Right renal cortex interstitium (tissue), 3 donors: ENCODE data around the gene COG6. TPM values are rescaled to one million over a fixed set of nuclear protein-coding genes. Genes with fewer than 3 reads are reported as not detected.
A peak's percentile ranks its signal among the peaks of the same experiment; 100 is the strongest.

ENCODE experiments used
- DNase-seq, 3 donors: peaks; one replicate each; pipeline ENCODE4 v3.0.0-alpha.2; 2013; ENCODE audit warnings: low read depth in 3 of 3, low spot score in 2 of 3
- polyA plus RNA-seq, 3 donors: library from polyadenylated mRNA; unstranded; fragments of 120-200 nt; gene quantifications; one replicate each; pipeline ENCODE4 v1.2.1, GENCODE V29; 2013; ENCODE audit not compliant: insufficient read length in 3 of 3

COG6 gene
- polyA plus RNA-seq: 10 to 100 TPM; 36.3 to 39.4 (median 36.8) TPM

GRCh38 chr13:39655569-39656324, at the start of gene COG6:
Gene COG6 (plus strand): TSS chr13:39655662. CDS start chr13:39655727, 65 bp downstream.
- peak; percentile 81 to 83 (median 82) for DNase-seq

GRCh38 chr13:39605677-39606320, 49.7 kb upstream of the COG6 start:
- no peak for DNase-seq

- no peak for DNase-seq
These were observed 47.6 kb upstream of the COG6 start for GRCh38 chr13:39607876-39608275.

GRCh38 chr13:39612023-39612637, 43.3 kb upstream of the COG6 start:
- peak in 2 of 3 donors; percentile 45 to 50 for DNase-seq

- peak in 2 of 3 donors; percentile 44 to 52 for DNase-seq
These were observed 39.3 kb upstream of the COG6 start for GRCh38 chr13:39616087-39616694.

DNA sequence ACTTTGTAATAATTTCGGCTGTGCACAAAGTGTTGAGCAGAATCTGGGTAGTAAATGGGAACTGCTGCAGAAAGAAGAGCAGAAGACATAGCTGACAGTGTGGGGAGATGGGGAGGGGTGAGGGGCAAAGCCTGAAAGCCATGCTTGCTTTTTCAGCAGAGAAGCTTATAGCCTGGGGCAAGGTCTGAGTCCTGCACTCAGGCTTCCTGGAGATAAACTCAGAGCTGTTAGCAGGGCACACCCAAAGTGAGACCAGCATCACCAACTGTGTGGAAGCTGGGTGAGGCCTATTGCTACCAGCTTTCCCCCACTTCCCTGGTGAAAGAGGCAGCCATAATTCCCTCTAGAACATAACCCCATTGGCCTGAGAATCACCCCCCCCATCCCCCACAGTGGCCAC, 36.9 kb upstream of the COG6 start:
- DNase-seq: no peak

DNA sequence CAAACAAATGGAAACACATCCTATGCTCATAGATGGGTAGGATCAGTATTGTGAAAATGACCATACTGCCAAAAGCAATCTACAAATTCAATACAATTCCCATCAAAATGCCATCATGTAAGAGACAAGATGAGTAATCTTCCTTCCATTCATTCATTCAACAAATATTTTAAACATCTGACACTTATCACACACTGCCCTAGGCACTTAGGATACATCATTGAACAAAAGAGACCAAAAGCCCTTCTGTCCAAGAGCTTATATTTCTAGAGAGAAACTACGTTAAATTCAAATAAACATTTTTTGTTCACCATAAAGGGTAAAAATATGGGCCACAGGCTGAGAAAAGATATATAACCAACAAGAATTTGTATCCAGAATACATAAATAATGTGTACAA, 32.0 kb upstream of the COG6 start:
- no peak for DNase-seq

DNA sequence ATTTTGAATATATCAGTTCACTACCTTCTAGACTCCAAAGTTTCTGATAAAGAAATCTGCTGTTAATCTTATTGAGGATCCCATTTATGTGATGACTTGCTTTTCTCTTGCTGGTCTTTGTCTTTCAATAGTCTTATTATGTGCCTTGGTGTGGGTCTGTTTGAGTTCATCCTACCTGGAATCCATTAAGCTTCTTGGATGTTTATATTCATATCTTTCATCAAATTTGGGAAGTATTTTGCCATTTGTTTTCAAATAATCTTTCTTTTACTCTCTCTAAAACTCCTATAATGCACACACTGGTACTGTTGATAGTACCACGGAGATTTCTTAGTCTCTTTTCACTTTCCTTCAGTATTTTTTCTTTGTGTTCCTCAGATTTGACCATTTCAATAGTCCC, 24.2 kb upstream of the COG6 start:
- no peak for DNase-seq

GRCh38 chr13:39632994-39633393, 22.5 kb upstream of the COG6 start:
- DNase-seq: no peak

GRCh38 chr13:39635564-39635963, 19.9 kb upstream of the COG6 start:
- DNase-seq: no peak

DNA sequence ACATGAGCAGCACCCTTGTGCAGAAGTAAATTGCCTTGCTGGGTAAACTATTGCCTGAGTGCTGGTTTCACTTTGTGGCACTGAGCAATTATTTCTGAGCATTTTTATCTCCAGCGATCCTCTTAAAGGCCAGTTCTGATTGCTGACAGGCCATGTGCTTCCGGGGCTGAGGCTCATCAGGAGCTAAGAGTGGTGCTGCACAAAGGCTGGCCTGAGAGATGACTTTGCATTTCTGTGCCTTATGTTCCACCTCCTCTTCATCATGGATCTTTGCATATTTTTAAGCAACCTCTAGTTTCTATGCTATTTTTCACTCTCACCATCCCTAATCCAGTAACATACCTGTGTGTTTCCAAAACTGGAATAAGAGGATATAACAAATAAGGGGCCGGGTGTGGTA, 17.6 kb upstream of the COG6 start:
- no peak for DNase-seq

- DNase-seq: no peak
These were observed 13.8 kb upstream of the COG6 start for GRCh38 chr13:39641645-39642044.

- no peak for DNase-seq
These were observed 9.3 kb upstream of the COG6 start for GRCh38 chr13:39646122-39646521.

DNA sequence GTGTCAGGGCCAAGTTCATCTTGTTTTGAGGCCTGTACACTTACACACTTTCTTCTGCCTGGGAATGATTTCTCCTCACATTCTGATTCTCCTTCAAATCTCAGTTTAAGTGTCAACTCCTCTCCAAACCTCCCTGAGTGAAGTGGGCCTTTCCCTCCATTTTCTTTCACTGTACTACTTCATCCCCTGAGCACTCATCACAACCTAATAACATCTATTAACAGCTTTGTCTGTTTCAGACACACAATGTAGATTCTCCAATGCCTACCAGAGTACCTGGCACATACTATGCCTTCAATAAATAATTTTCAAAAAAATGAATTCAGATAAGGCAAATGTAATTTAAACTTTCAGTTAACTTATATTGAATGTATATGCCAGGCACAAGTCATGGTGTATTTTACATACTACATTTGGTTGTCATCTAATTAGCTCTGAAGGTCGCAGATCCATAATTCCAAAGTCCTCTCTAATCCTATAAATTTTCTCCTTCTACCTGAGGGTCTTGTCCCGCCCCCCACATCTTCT, 357 bp upstream of the COG6 start:
- no peak for DNase-seq

DNA sequence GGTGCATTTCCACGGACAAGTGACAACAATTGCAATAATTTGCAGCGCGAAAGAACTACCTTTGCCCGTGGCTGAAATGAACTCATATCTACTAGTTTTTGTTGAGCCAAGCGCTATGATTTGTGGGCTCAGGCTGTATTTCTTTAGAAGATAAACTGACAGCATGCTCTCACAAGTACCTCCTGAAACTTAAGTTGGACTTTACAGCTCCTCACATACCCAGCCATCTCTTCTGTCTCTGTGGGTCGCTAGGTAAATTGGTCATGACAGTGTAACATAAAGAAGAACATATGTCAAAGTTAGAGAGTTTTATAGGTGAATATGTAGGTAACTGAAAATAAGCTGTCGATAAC, 839 bp downstream of the COG6 start:
- peak in 1 of 3 donors; percentile 3 for DNase-seq

DNA sequence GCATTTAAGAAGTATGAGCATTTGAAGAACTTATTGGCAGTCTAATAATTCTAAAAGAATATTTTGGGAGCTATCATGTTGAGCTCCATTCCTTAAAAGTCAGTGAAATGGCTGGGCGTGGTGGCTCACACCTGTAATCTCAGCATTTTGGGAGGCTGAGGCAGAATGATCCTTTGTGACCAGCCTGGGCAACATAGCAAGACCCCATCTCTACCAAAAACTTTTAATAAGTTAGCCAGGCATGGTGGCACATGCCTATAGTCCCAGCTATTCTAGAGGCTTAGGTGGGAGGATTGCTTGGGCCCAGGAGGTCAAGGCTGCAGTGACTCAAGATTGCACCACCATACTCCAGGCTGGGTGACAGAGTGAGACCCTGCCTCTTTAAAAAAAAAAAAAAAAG, 8.0 kb downstream of the COG6 start:
- DNase-seq: no peak

- DNase-seq: no peak
These were observed 8.5 kb downstream of the COG6 start for GRCh38 chr13:39663958-39664357.

DNA sequence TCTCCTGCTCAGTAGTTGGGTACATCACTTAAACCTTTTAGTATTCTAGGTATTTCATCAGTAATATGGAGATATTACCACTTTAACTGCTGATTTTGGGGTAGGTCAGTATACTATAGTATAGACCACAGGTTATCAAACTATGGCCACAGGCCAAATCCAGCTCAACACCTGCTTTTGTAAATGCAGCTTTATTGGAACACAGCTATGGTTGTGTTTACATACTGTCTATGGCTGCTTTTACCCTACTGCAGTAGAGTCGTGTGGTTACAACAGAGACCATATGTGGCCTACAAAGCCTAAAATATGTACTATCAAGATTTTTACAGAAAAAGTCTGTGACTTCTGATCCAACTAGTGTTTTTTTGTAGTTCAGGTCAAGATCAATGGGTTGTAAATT, 10.3 kb downstream of the COG6 start:
- no peak for DNase-seq

DNA sequence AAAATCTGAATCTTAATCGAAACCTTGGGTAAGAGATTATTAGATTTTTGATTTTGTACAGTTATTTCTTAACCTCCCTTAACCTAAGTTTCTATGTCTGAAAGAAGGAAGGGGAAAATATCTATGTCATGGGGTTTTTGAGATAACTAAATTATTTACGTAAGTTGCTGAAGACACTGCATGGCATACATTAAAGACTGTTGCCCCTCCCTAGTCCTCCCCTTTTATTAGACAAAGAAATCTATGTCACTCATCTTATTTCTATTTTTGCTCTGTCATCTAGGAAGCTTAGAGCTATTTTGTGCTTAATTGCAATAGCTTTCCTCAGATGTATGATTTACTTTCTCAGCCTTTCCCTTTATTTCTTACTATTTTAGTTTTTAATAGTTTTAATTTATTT, 15.0 kb downstream of the COG6 start:
- DNase-seq: no peak

DNA sequence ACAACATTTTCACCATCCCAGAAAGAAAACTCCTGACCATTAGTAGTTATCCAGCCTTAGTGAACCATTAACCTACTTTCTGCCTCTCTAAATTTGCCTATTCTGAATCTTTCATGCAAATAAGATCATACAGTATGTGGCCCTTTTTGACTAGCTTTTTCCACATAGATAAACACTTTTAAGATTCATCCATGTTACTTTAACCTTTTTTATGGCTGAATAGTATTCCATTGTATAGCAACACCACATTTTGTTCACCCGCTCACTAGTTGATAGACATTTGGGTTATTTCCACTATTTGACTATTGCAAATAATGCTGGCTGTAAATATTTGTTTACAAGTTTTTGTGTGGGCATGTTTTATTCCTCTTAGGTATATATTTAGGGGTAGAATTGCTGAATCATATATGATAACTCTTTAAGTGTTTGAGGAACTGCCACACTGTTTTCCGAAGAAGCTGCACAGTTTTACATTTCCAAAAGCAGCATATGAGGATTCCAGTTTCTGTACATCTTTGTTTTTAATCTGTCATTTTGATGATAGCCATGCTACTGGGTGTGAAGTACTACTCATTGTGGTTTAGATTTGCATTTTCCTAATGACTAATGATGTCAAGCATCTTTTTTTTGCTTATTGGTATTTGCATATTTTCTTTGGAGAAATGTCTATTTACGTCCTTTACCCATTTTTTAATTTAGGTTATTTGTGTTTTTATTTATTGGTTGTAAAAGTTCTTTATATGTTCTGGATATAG, 17.1 kb downstream of the COG6 start:
- DNase-seq: no peak

DNA sequence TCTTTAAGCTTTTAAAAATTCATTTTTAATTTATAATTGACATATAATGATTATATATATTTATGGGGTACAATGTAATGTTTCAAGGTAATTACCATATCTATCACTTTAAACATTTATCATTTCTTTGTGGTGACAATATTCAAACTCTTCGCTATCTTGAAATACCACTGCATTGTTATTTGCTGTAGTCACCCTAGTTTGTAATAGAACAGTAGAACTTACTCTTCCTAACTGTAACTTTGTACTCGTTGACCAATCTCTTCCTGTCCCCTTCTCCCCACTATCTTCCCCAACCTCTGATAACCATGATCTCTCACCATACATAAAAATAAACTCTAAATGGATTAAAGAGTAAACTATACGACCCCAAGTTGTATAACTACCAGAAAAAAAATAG, 20.4 kb downstream of the COG6 start:
- no peak for DNase-seq
